Pancreas (tissue), 10 donors: ENCODE results near the gene ARHGAP10. TPM values are rescaled to one million over a fixed set of nuclear protein-coding genes. Genes with fewer than 3 reads are reported as not detected.

Experiments used
- ATAC-seq, 4 donors: fragments of 200-7000 bp; cut with Tn5 transposase; one replicate each; pipeline versions ENCODE4 v1.8.0 to v1.9.1; 2020; ENCODE audit warnings: mild to moderate bottlenecking in 4 of 4, moderate library complexity in 4 of 4
- DNase-seq, 6 donors: peaks; one replicate each; pipeline ENCODE4 v3.0.0-alpha.2; 2020
- FAIRE-seq: peaks from 2 replicates; lab custom pipeline; 2012; peaks lifted over from hg19 to GRCh38; lab: Jason Lieb, UNC
- H3K27ac ChIP-seq, 4 donors: fragments of 200-600 bp; sonication (generic); 1 replicate in 3 of 4; 2 replicates in 1 of 4; pipeline versions ENCODE4 v1.5.0 to v1.8.0; 2020
- H3K27me3 ChIP-seq, 4 donors: fragments of 200-600 bp; one replicate each; pipeline ENCODE4 v1.8.0; 2021
- H3K36me3 ChIP-seq, 3 donors: fragments of 200-600 bp; sonication (generic) in 1 of 3; one replicate each; pipeline versions ENCODE4 v1.5.0 to v1.8.0; 2020 to 2021
- H3K4me1 ChIP-seq, 3 donors: fragments of 200-600 bp; one replicate each; pipeline ENCODE4 v1.8.0; 2021
- H3K4me3 ChIP-seq, 4 donors: fragments of 200-600 bp; sonication (generic) in 2 of 4; one replicate each; pipeline versions ENCODE4 v1.5.0 to v1.8.0; 2020 to 2021
- H3K9me3 ChIP-seq, 4 donors: fragments of 200-600 bp; one replicate each; pipeline ENCODE4 v1.8.0; 2021
- CTCF ChIP-seq, 4 donors: fragments of 200-600 bp; sonication (generic) in 3 of 4; IDR thresholded peaks; one replicate each; pipeline versions ENCODE4 v1.5.0 to v1.8.0; 2021; ENCODE audit warnings: antibody characterized with exemption in 4 of 4
- WGBS, 2 donors: extraction: QIAGEN DNeasy Blood & Tissue Kit; methylation state at CpG; one replicate each; pipeline ENCODE4 v1.1.7; 2013; 5-methylcytosine and 5-hydroxymethylcytosine counted together
- intact Hi-C, 3 donors: fragments of 100-400 bp; cut with DNase I; formaldehyde crosslinking; loops; one replicate each; pipeline versions ENCODE4 v1.11.1 to v1.14.2; 2022
- polyA plus RNA-seq, 2 donors: library from polyadenylated mRNA; stranded (reverse); fragments of 200-250 nt; gene quantifications; one replicate each; pipeline ENCODE4 v1.2.3, GENCODE V29; 2013
- total RNA-seq, 6 donors: library from RNA; stranded (reverse); fragmentation: NEBNext Ultra II Directional in 4 of 6; extraction: Animal tissue kit (Norgen Biotek cat#: 25700) in 4 of 6; gene quantifications; one replicate each; pipeline versions ENCODE4 v1.2.1 to v1.2.4, GENCODE V29; 2021 to 2023
- donor health status: healthy with polysubstance abuse.
- donor health status: DM: no; HTN: no; CAD: no; lungs with moderate emphysema.
- donor health status: DM: no; HTN: no; CAD: no.
- donor health status: control.
- donor health status: control.
- donor health status: Bipolar disorder and iron deficiency.
- donor health status: DM: yes; HTN: yes; CAD: no.
- donor health status: DM: no; HTN: no; CAD: no.
- donor health status: DM: no; HTN: no; CAD: no.
- donor health status: DM: yes; HTN: yes; CAD: no.

The ARHGAP10 gene
- total and polyA plus RNA-seq, 8 donors, result 6.3 to 14.8 (median 8.7) TPM

GRCh38 chr4:147696866-147697265, 35.0 kb upstream of the ARHGAP10 start:
- ATAC-seq, result no peak
- H3K27ac ChIP-seq, result no peak overlapping the region
- 37 to 42% methylated on average over 1 of the region's 1 CpG for WGBS, 2 donors
- no peak overlapping the region for H3K4me3 ChIP-seq
- peaks cover 0 to 15% (median 13%) of the 10 kb centered on the region in 3 donors for H3K4me1 ChIP-seq
- intact Hi-C loops, result no loop called here
- no peaks in the 10 kb centered on the region for H3K36me3 ChIP-seq
- DNase-seq, result no peak
- FAIRE-seq, result no peak
- H3K27me3 ChIP-seq, result no peaks in the 10 kb centered on the region
- H3K9me3 ChIP-seq, result peaks cover 0 to 3% (median 0%) of the 10 kb centered on the region in 4 donors
- TF ChIP-seq CTCF (IDR thresholded peaks at IDR 0.05), result no peak

GRCh38 chr4:147704846-147705245, 27.0 kb upstream of the ARHGAP10 start:
- FAIRE-seq (no peak), DNase-seq (no peak), ATAC-seq (no peak)
- no peaks in the 10 kb centered on the region for H3K4me1 ChIP-seq
- peaks cover 0 to 3% (median 0%) of the 10 kb centered on the region in 4 donors for H3K9me3 ChIP-seq
- intact Hi-C loops, result loop anchor here in 2 of 3 donors (5.0 kb wide), 1 partner anchor 162 kb away; no protein-coding TSS in a partner anchor
- WGBS, 2 donors, result 40 to 55% methylated on average over 1 of the region's 1 CpG
- H3K36me3 ChIP-seq, result no peaks in the 10 kb centered on the region
- no peak overlapping the region for H3K4me3 ChIP-seq
- no peak for TF ChIP-seq CTCF (IDR thresholded peaks at IDR 0.05)
- no peak overlapping the region for H3K27ac ChIP-seq
- no peaks in the 10 kb centered on the region for H3K27me3 ChIP-seq

- peak; percentile 86 to 90 (median 90) for TF ChIP-seq CTCF (IDR thresholded peaks at IDR 0.05)
- no peaks in the 10 kb centered on the region for H3K27me3 ChIP-seq
- H3K9me3 ChIP-seq, result no peaks in the 10 kb centered on the region
- DNase-seq, result peak in 3 of 6 donors; percentile 35 to 61 (median 46)
- 25 to 27% methylated on average over 7 of the region's 7 CpGs for WGBS, 2 donors
- H3K4me1 ChIP-seq, result no peaks in the 10 kb centered on the region
- ATAC-seq, result peak; percentile 82 to 97 (median 90)
- FAIRE-seq, result peak; percentile 71
- H3K4me3 ChIP-seq, result no peak overlapping the region
- H3K27ac ChIP-seq, result no peak overlapping the region
- H3K36me3 ChIP-seq, result no peaks in the 10 kb centered on the region
- intact Hi-C loops, result loop anchor here in 2 of 3 donors (5.0 kb wide), 1 partner anchor 159 kb away; no protein-coding TSS in a partner anchor
Measured at GRCh38 chr4:147707892-147708672, 23.8 kb upstream of the ARHGAP10 start.

GRCh38 chr4:147709999-147710398, 21.9 kb upstream of the ARHGAP10 start:
- H3K36me3 ChIP-seq, result no peaks in the 10 kb centered on the region
- no peaks in the 10 kb centered on the region for H3K4me1 ChIP-seq
- no peak for DNase-seq
- H3K27ac ChIP-seq, result no peak overlapping the region
- FAIRE-seq, result no peak
- intact Hi-C loops, result loop anchor here in 2 of 3 donors (5.0 kb wide), 1 partner anchor 157 kb away; no protein-coding TSS in a partner anchor
- ATAC-seq, result no peak
- H3K27me3 ChIP-seq, result no peaks in the 10 kb centered on the region
- TF ChIP-seq CTCF (IDR thresholded peaks at IDR 0.05), result no peak
- 97 to 99% methylated on average over 5 of the region's 5 CpGs for WGBS, 2 donors
- no peaks in the 10 kb centered on the region for H3K9me3 ChIP-seq
- H3K4me3 ChIP-seq, result no peak overlapping the region
